ENCODE data around the gene MOAP1.
"Not testable (repeated sequence)": the region's sequence is repeated elsewhere in the genome, so short reads cannot be mapped to it uniquely, and the experiment has no call there.

DNA sequence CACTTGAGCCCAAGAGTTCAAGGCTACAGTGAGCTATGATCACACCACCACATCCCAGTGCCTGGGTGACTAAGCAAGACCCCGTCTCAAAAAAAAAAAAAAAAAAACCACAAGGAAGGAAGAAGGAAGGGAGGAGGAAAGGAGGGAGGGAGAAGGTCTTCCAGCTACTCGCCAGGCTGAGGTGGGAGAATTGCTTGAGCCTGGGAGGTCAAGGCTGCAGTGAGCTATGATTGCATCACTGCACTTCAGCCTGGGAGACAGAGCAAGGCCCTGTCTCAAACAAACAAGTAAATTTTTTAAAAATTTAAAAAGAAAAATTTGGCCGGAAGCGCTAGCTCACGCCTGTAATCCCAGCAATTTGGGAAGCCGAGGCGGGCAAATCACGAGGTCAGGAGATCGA is 16.1 kb downstream of the MOAP1 start:
- not testable (repeated sequence) for TF ChIP-seq CTCF (IDR thresholded peaks at IDR 0.05 in 4 of 5, conservative IDR thresholded peaks at IDR 0.05 in 1 of 5); POLR2A (IDR thresholded peaks at IDR 0.05)

Data from gastrocnemius medialis (tissue), 4 donors.